DOHH2 (cell line): ENCODE measurements around the gene ARFIP1.

Experiments
- CTCF ChIP-seq: fragments of 200-600 bp; sonication (generic); IDR thresholded peaks from one replicate; pipeline ENCODE4 v1.5.1; 2014; ENCODE audit warnings: antibody characterized with exemption, mild to moderate bottlenecking, low read depth, low read length; ENCODE audit not compliant: poor library complexity, severe bottlenecking
- EZH2phosphoT487 ChIP-seq: fragments of 200-600 bp; sonication (generic); IDR thresholded peaks from 2 replicates; pipeline ENCODE4 v1.6.1; 2017; ENCODE audit warnings: borderline replicate concordance, mild to moderate bottlenecking, antibody characterized with exemption, low read length, moderate library complexity, mixed read lengths

- peak; percentile 58 for TF ChIP-seq CTCF
- no peak for TF ChIP-seq EZH2phosphoT487
These were observed at the start of gene ARFIP1, which contains the start of gene TIGD4 for GRCh38 chr4:152779513-152780266.
